Fibroblast of lung (primary cell): ENCODE data around the gene TGFBR3. TPM values are rescaled to one million over a fixed set of nuclear protein-coding genes. Genes with fewer than 3 reads are reported as not detected.
A peak's percentile ranks its signal among the peaks of the same experiment; 100 is the strongest.

Experiments used
- DNase-seq, 2 donors: peaks; one replicate each; pipeline versions ENCODE4 v3.0.0 to v3.0.0-alpha.2; 2010; ENCODE audit warnings: low read depth in 2 of 2
- H2AFZ ChIP-seq: 2 replicates; pipeline ENCODE4 v1.5.1; 2012; ENCODE audit warnings: low read length, control low read depth, inconsistent platforms
- H3K27ac ChIP-seq: 2 replicates; pipeline ENCODE4 v1.5.1; 2011; ENCODE audit warnings: low read length, control low read depth; ENCODE audit not compliant: insufficient read depth
- H3K27me3 ChIP-seq: 2 replicates; pipeline ENCODE4 v1.5.1; 2011; ENCODE audit warnings: mild to moderate bottlenecking, low read length; ENCODE audit not compliant: control insufficient read depth, insufficient read depth
- H3K36me3 ChIP-seq: 2 replicates; pipeline ENCODE4 v1.5.1; 2011; ENCODE audit warnings: low read length; ENCODE audit not compliant: control insufficient read depth, insufficient read depth
- H3K4me1 ChIP-seq: 2 replicates; pipeline ENCODE4 v1.5.1; 2011; ENCODE audit warnings: low read length; ENCODE audit not compliant: control insufficient read depth, insufficient read depth; ENCODE audit errors: extremely low read depth
- H3K4me2 ChIP-seq: 2 replicates; pipeline ENCODE4 v1.5.1; 2011; ENCODE audit warnings: low read length, control low read depth; ENCODE audit not compliant: insufficient read depth; ENCODE audit errors: extremely low read depth
- H3K4me3 ChIP-seq, 4 experiments: fragments of 200-600 bp in 1 of 4; sonication (generic) in 1 of 4; replicated peaks in 1 of 4; 2 replicates each; pipeline ENCODE4 v1.5.1; 2011 to 2016; ENCODE audit warnings: low read length in 4 of 4, low read depth in 3 of 4, mild to moderate bottlenecking in 3 of 4, control low read depth in 2 of 4, inconsistent platforms in 1 of 4, mixed read lengths in 1 of 4; ENCODE audit not compliant: insufficient read depth in 1 of 4; ENCODE audit errors: control extremely low read depth in 1 of 4
- H3K79me2 ChIP-seq: 2 replicates; pipeline ENCODE4 v1.5.1; 2012; ENCODE audit warnings: mild to moderate bottlenecking, low read length, inconsistent platforms; ENCODE audit not compliant: control insufficient read depth, insufficient read depth
- H3K9ac ChIP-seq: 2 replicates; pipeline ENCODE4 v1.5.1; 2011; ENCODE audit warnings: mild to moderate bottlenecking, low read length, control low read depth; ENCODE audit not compliant: insufficient read depth
- H3K9me3 ChIP-seq: 2 replicates; pipeline ENCODE4 v1.5.1; 2012; ENCODE audit warnings: low read depth, low read length; ENCODE audit not compliant: control insufficient read depth, insufficient read depth
- H4K20me1 ChIP-seq: 2 replicates; pipeline ENCODE4 v1.5.1; 2011; ENCODE audit warnings: low read length; ENCODE audit not compliant: control insufficient read depth, insufficient read depth; ENCODE audit errors: extremely low read depth
- CTCF ChIP-seq, 2 donors: IDR thresholded peaks in 1 of 2; conservative IDR thresholded peaks in 1 of 2; 1 replicate in 1 of 2; 2 replicates in 1 of 2; pipeline ENCODE4 v1.5.1; 2011 to 2012; ENCODE audit warnings: low read length in 2 of 2, control low read depth in 1 of 2, inconsistent platforms in 1 of 2, low read depth in 1 of 2, mild to moderate bottlenecking in 1 of 2
- EZH2 ChIP-seq: IDR thresholded peaks from 2 replicates; pipeline ENCODE4 v1.5.1; 2012; ENCODE audit warnings: low read length, control low read depth, mild to moderate bottlenecking; ENCODE audit errors: missing control alignments
- polyA plus RNA-seq, 2 donors: library from polyadenylated mRNA; depleted of rRNA in 1 of 2; stranded (reverse) in 1 of 2; unstranded in 1 of 2; fragments of >200 nt; gene quantifications; 2 replicates each; pipeline ENCODE4 v1.2.1, GENCODE V29; 2011 to 2012; ENCODE audit warnings: missing spikeins in 1 of 2
- total RNA-seq: library from RNA; depleted of rRNA; stranded (reverse); fragments of >200 nt; gene quantifications from 2 replicates; pipeline ENCODE4 v1.2.1, GENCODE V29; 2014

TGFBR3 gene
- total and polyA plus RNA-seq, 2 donors (not counting 1 experiment from before 2014, with no cell fraction given), result 68.3 to 98.1 TPM

- peaks cover 9% of the 10 kb centered on the region for H3K79me2 ChIP-seq
- H2AFZ ChIP-seq, result no peak overlapping the region
- H3K27me3 ChIP-seq, result no peaks in the 10 kb centered on the region
- H3K4me2 ChIP-seq, result no peak overlapping the region
- H3K27ac ChIP-seq, result no peak overlapping the region
- DNase-seq, result no peak
- H3K4me1 ChIP-seq, result peaks cover 28% of the 10 kb centered on the region
- TF ChIP-seq CTCF (conservative IDR thresholded peaks at IDR 0.05 in 1 of 2, IDR thresholded peaks at IDR 0.05 in 1 of 2; ENCODE audit: low read depth in 1 of 2, low read length in 2 of 2), result no peak
- TF ChIP-seq EZH2, result no peak
- H3K4me3 ChIP-seq, result no peak overlapping the region
- no peaks in the 10 kb centered on the region for H4K20me1 ChIP-seq
- H3K36me3 ChIP-seq, result no peaks in the 10 kb centered on the region
- H3K9ac ChIP-seq, result no peak overlapping the region
- no peaks in the 10 kb centered on the region for H3K9me3 ChIP-seq
Observed at GRCh38 chr1:91806181-91806768, 79.7 kb downstream of the TGFBR3 start.

DNA sequence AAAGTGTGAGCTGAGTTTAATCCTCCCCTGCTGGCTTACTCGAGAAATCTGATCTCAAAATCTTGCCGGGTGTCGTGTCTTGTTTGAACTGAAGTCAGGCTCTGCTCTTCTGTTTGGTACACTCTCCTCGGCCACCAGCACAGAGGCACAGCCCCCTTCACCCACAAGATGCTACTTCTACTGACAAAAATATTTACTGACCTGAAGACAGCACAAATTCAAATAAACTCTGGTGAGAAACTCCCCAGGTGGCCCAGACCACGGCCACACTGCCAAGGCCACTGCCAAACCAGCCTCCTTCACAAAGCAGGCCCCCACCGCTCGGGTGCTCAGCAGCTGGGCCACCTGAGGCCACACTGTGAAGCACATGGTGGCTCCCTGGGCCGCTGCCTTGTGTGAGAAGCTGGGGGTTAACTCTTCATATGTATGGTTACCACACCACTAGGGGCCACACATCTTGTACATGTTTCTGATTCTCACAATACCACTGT, 80.6 kb downstream of the TGFBR3 start:
- no peaks in the 10 kb centered on the region for H3K9me3 ChIP-seq
- TF ChIP-seq EZH2 (no peak), CTCF (conservative IDR thresholded peaks at IDR 0.05 in 1 of 2, IDR thresholded peaks at IDR 0.05 in 1 of 2; ENCODE audit: low read depth in 1 of 2, low read length in 2 of 2) (no peak)
- no peaks in the 10 kb centered on the region for H4K20me1 ChIP-seq
- DNase-seq, result no peak
- H3K9ac ChIP-seq, result no peak overlapping the region
- H2AFZ ChIP-seq, result no peak overlapping the region
- H3K27me3 ChIP-seq, result no peaks in the 10 kb centered on the region
- peaks cover 28% of the 10 kb centered on the region for H3K4me1 ChIP-seq
- no peak overlapping the region for H3K27ac ChIP-seq
- H3K79me2 ChIP-seq, result peaks cover 9% of the 10 kb centered on the region
- H3K36me3 ChIP-seq, result no peaks in the 10 kb centered on the region
- H3K4me3 ChIP-seq, result no peak overlapping the region
- H3K4me2 ChIP-seq, result no peak overlapping the region

DNA sequence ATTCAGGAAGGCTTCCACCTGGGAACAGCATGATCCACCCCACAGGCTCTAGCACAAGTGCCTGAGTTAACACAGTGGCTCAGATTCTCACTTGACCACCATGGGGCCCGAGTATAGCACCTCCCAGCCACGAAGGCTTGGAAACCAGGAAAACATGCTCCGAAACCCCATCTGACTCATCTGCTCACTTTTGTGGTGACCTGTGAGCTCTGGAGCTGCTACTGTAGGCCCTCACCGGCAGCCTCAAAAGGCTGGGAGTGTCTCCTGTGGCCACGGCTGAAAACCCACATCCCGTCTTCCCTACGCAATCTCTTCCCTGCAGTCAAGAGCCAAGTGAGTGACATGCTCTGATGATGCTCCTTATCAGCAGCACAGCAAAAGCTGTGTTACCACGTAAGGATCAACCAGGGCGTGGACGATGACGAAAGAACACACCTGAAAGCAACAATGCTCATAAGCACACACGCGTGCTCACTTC, 81.4 kb downstream of the TGFBR3 start:
- TF ChIP-seq EZH2, result no peak
- DNase-seq, result peak; percentile 62 to 93
- peaks cover 9% of the 10 kb centered on the region for H3K79me2 ChIP-seq
- H3K4me1 ChIP-seq, result peaks cover 26% of the 10 kb centered on the region
- H3K4me3 ChIP-seq, result no peak overlapping the region
- no peak overlapping the region for H3K4me2 ChIP-seq
- no peaks in the 10 kb centered on the region for H3K27me3 ChIP-seq
- no peaks in the 10 kb centered on the region for H4K20me1 ChIP-seq
- H3K9ac ChIP-seq, result no peak overlapping the region
- H3K27ac ChIP-seq, result no peak overlapping the region
- H3K9me3 ChIP-seq, result no peaks in the 10 kb centered on the region
- H2AFZ ChIP-seq, result no peak overlapping the region
- H3K36me3 ChIP-seq, result no peaks in the 10 kb centered on the region
